Left renal cortex interstitium (tissue), 4 donors: ENCODE results near the gene ASPRV1. TPM values are rescaled to one million over a fixed set of nuclear protein-coding genes. Genes with fewer than 3 reads are reported as not detected.

Source experiments
- DNase-seq, 4 donors: peaks; one replicate each; pipeline ENCODE4 v3.0.0-alpha.2; 2013; ENCODE audit warnings: low read depth in 4 of 4, low spot score in 2 of 4, missing footprints in 1 of 4
- polyA plus RNA-seq, 4 donors: library from polyadenylated mRNA; unstranded; fragments of 120-200 nt; gene quantifications; one replicate each; pipeline ENCODE4 v1.2.1, GENCODE V29; 2013; ENCODE audit not compliant: insufficient read length in 4 of 4

ASPRV1 gene
- polyA plus RNA-seq, 4 donors: 3.6 to 5.2 (median 4.5) TPM

DNA sequence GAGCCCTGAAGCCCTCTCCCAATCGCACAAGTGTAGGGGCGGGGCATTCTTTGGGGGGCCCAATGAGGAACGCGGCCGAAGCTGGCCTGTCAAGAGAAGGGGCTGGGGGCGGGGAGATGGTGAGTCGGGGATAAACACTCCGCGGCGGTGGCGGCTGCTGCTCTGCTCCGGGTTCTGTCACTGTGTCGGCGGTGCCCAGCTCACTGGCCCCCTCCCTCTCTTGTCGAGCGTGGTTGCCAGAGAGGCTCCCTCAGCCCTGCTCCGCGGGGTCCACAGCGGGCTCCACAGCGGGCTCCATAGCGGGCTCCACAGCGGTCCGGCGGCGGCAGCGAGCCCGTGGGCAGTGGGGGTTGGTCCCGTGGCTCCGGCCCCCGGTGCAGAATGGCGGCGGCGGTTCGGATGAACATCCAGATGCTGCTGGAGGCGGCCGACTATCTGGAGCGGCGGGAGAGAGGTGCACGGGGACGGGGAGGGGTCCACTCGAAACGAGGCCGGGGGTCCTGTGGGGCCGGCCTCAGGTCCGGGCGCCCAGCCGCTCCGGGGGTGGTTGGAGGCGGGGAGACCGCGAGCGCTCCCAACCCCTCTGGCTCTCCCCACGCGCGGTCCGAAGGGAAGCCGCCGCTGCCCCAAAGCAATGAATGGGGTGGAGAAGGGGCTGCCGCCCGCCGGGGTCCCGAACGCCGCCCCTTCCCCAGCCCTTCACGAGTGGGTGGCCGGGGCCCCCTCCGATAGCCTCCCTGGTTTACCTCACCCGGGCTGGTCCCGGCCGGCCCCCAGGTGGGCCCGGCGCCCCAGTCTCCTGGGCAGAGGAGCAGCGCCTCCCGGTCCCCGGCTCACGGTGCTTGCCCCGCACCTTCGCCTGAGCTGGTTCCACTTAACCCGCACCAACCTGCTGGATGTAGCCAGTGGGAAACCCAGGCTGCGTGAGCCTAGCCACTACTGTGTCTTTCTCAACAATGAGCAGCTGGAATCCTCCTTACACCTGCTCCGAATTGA, 46.2 kb downstream of the ASPRV1 start, which contains the start of gene MXD1:
Gene MXD1, plus strand, starts transcription at position 160 of the 996 bp plus-strand sequence. Its CDS starts 222 bp downstream, at position 382.
- peak in 1 of 4 donors; percentile 13 for DNase-seq

DNA sequence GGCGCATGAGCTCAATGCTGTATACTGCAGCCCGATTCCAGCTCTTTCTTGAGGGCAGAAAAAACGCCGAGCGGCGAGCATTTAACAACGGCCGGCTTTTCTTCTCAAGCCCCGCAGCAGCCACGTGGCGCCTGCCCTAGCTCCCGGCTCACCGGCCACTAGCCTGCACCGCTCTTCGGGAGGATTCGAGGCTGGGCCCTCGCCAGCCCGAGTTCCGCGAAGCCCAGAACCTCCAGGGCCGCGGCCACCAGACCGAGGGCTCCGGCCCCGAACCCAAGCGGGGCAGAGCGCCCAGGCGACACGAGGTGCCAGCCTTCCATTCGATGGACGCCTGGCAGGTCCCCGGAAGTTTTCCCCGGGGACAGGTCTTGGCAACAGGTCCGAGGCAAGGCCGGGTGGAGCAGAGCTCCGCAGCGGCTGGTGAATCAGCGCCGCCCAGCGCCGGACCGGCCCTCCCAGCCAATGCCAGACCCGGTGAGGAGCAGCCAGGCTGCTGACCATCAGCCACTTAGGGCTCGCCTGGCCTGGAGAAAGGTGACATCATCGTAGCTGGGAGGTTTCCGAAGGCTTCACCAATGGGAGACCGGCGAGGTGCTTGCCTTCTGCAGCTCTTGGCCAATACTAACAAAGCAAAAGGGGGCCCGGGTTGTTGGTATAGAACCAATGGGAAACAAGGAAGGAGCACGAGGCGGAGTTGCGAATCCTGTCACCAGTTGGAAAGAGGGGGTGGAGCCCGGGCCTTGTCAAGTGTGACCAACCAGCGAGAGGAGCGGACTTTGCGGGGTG, 47.1 kb downstream of the ASPRV1 start:
- DNase-seq: peak; percentile 98 to 100 (median 99)

DNA sequence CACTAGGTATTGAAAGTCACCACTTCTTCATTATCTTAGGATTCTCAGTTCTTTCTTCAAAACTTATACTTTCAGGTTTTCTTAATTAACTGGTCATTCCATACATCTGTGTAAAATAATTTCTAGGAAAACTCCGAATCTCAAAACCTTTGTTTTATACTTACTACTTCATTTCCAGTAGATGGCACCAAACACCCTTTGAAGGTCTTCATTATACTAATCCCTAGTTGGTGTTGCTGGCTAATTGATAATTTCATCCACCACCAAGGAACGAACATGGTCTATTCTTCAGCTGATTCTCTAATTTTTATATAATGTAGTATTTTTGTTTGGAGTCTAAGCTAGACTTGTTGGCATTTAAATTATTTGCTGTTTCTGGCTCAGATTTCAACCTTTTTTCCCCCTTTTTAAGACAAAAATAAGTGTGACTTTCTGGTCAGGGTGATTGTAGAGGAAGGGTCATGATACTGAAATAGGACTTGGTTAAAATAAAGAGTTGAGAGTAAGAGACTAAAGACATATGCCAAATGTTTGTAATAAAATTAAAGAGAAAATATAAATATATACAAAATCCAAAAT, 49.4 kb downstream of the ASPRV1 start:
- peak in 2 of 4 donors; percentile 23 to 64 for DNase-seq

Other genes starting within 250 kb of the ASPRV1 start
- gene ANXA4, start 219.5 kb downstream of the ASPRV1 start, polyA plus RNA-seq: 100 to 1,000 TPM; 234 to 296 (median 249) TPM
- gene GMCL1, start 132.0 kb downstream of the ASPRV1 start, polyA plus RNA-seq: 10 to 100 TPM; 27.4 to 42.1 (median 30.0) TPM
- 10 to 100 TPM; 67.1 to 78.3 (median 71.1) TPM for gene SNRNP27, start 67.7 kb downstream of the ASPRV1 start, polyA plus RNA-seq
- 10 to 100 TPM in 3 of 4 donors, 1 to 10 TPM in 1; 8.9 to 13.7 (median 12.6) TPM for gene MXD1, start 46.5 kb downstream of the ASPRV1 start, polyA plus RNA-seq
- 100 to 1,000 TPM; 250 to 363 (median 301) TPM for gene PCBP1, start 125.8 kb upstream of the ASPRV1 start, polyA plus RNA-seq
- 10 to 100 TPM; 16.1 to 18.6 (median 16.9) TPM for gene C2orf42, start 229.4 kb upstream of the ASPRV1 start, polyA plus RNA-seq